KMS-11 (cell line): ENCODE measurements around the gene TMEM187.
"Not testable (repeated sequence)": the region's sequence is repeated elsewhere in the genome, so short reads cannot be mapped to it uniquely, and the experiment has no call there.

Experiments used
- H2AFZ ChIP-seq: fragments of 200-600 bp; sonication (generic); 2 replicates; pipeline ENCODE4 v1.6.1; 2016; ENCODE audit warnings: antibody characterized with exemption, mixed run types, low read depth
- H3K27ac ChIP-seq: fragments of 200-600 bp; sonication (generic); 2 replicates; pipeline ENCODE4 v1.6.1; 2016; ENCODE audit warnings: mild to moderate bottlenecking, mixed run types
- H3K27me3 ChIP-seq: fragments of 200-600 bp; sonication (generic); 2 replicates; pipeline ENCODE4 v1.6.1; 2017; ENCODE audit warnings: mild to moderate bottlenecking, low read depth, mixed run types, moderate library complexity; ENCODE audit not compliant: insufficient read depth
- H3K36me3 ChIP-seq: fragments of 200-600 bp; sonication (generic); 2 replicates; pipeline ENCODE4 v1.6.1; 2017; ENCODE audit warnings: mild to moderate bottlenecking, mixed run types; ENCODE audit not compliant: insufficient read depth
- H3K4me1 ChIP-seq: fragments of 200-600 bp; sonication (generic); 2 replicates; pipeline ENCODE4 v1.6.1; 2016; ENCODE audit warnings: mild to moderate bottlenecking, low read depth, mixed run types; ENCODE audit not compliant: poor library complexity, severe bottlenecking
- H3K4me2 ChIP-seq: fragments of 200-600 bp; sonication (generic); 2 replicates; pipeline ENCODE4 v1.7.0; 2016; ENCODE audit warnings: mild to moderate bottlenecking, mixed run types
- H3K4me3 ChIP-seq: fragments of 200-600 bp; sonication (generic); IDR thresholded peaks from 2 replicates; pipeline ENCODE4 v1.6.1; 2017; ENCODE audit warnings: low read depth, low read length, mixed read lengths; ENCODE audit not compliant: insufficient read depth
- H3K79me2 ChIP-seq: fragments of 200-600 bp; sonication (generic); 2 replicates; pipeline ENCODE4 v1.6.1; 2016; ENCODE audit warnings: low read depth, mixed run types; ENCODE audit not compliant: insufficient read depth
- H3K9ac ChIP-seq: fragments of 200-600 bp; sonication (generic); 2 replicates; pipeline ENCODE4 v1.6.1; 2016; ENCODE audit warnings: mild to moderate bottlenecking, mixed run types
- H4K20me1 ChIP-seq: fragments of 200-600 bp; sonication (generic); 2 replicates; pipeline ENCODE4 v1.6.1; 2016; ENCODE audit warnings: mild to moderate bottlenecking, mixed run types; ENCODE audit not compliant: insufficient read depth
- TF ChIP-seq, protein P1 (sequence below): fragments of 200-600 bp; sonication (generic); conservative IDR thresholded peaks from 2 replicates; pipeline ENCODE4 v1.6.1; 2017; ENCODE audit warnings: low read depth, mild to moderate bottlenecking, antibody characterized with exemption, low read length, moderate library complexity, mixed read lengths

TMEM187 gene

DNA sequence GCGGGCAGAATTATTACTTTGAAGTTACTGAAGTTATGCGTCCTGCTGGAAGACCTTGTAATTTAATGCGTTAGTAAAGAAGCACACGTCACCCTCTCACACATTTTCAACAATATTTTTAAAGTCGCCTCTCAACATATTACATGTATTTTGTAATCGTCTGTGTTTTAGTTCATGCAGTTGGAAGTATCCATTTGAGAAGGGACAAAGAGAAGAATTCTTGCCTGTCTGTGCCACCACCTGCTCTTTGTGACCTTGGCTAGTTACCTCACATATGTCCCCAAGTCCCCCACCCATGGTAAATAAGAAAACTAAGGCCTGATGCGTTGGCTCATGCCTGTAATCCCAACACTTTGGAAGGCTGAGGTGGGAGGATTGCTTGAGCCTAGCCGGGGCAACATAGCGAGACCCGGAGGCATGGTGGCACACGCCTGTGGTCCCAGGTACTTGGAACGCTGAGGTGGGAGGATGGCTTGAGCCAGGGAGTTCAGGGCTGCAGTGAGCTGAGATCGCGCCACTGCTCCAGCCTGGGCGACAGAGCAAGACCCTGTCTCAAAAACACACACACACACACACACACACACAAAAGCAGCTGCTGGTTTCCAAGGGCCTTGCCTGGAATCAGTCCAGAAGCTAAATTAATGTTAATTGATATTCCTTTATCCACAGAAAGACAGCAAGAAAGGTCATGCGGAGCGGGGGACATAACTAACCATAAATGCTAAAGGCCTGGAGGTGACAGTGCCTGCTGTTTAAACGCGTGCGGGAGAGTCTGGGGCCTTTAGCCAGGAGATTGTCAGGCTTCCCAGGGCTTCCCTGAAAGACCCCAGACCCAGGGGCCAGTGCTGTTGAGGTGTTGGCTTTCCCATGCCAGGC, 811 bp downstream of the TMEM187 start:
- Histone ChIP-seq H3K27me3 (no peaks in the 10 kb centered on the region), H3K4me1 (peaks cover 30% of the 10 kb centered on the region), H3K36me3 (no peaks in the 10 kb centered on the region), H3K79me2 (peaks cover 15% of the 10 kb centered on the region), H3K9ac (peak overlapping the region; percentile 87), H3K4me3 (no peak overlapping the region), H3K4me2 (peak overlapping the region; percentile 41), H4K20me1 (no peaks in the 10 kb centered on the region), H2AFZ (no peak overlapping the region), H3K27ac (peak overlapping the region; percentile 100)
- TF ChIP-seq, protein P1, sequence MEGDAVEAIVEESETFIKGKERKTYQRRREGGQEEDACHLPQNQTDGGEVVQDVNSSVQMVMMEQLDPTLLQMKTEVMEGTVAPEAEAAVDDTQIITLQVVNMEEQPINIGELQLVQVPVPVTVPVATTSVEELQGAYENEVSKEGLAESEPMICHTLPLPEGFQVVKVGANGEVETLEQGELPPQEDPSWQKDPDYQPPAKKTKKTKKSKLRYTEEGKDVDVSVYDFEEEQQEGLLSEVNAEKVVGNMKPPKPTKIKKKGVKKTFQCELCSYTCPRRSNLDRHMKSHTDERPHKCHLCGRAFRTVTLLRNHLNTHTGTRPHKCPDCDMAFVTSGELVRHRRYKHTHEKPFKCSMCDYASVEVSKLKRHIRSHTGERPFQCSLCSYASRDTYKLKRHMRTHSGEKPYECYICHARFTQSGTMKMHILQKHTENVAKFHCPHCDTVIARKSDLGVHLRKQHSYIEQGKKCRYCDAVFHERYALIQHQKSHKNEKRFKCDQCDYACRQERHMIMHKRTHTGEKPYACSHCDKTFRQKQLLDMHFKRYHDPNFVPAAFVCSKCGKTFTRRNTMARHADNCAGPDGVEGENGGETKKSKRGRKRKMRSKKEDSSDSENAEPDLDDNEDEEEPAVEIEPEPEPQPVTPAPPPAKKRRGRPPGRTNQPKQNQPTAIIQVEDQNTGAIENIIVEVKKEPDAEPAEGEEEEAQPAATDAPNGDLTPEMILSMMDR, result no peak

- peaks cover 28% of the 10 kb centered on the region for H3K4me1 ChIP-seq
- TF ChIP-seq, protein P1, result no peak
- H3K9ac ChIP-seq, result peak overlapping the region; percentile 87; the same call in 1 of the 2 replicates
- H4K20me1 ChIP-seq, result no peaks in the 10 kb centered on the region
- peak overlapping the region; percentile 41 for H3K4me2 ChIP-seq
- H2AFZ ChIP-seq, result no peak overlapping the region; the same call in 1 of the 2 replicates
- peaks cover 7% of the 10 kb centered on the region for H3K79me2 ChIP-seq
- no peaks in the 10 kb centered on the region for H3K36me3 ChIP-seq
- no peak overlapping the region for H3K4me3 ChIP-seq
- peak overlapping the region; percentile 100 for H3K27ac ChIP-seq
- no peaks in the 10 kb centered on the region for H3K27me3 ChIP-seq
These were observed 1.6 kb downstream of the TMEM187 start for GRCh38 chrX:153974003-153974725.

- TF ChIP-seq, protein P1, result no peak
These were observed 2.3 kb downstream of the TMEM187 start for GRCh38 chrX:153974726-153975286.

GRCh38 chrX:153980394-153980793, 7.8 kb downstream of the TMEM187 start:
- Histone ChIP-seq H3K27ac (peak overlapping the region; percentile 100), H3K9ac (peak overlapping the region; percentile 49; the same call in 1 of the 2 replicates), H3K4me2 (peak overlapping the region; percentile 41; the same call in 1 of the 2 replicates), H3K4me1 (peaks cover 61% of the 10 kb centered on the region)
- not testable (repeated sequence) for H3K4me3 ChIP-seq, H3K36me3 ChIP-seq, H3K27me3 ChIP-seq, H4K20me1 ChIP-seq, H2AFZ ChIP-seq, H3K79me2 ChIP-seq

More at GRCh38 chrX:153974726-153975286, 2.3 kb downstream of the TMEM187 start:
- Histone ChIP-seq H3K36me3 (no peaks in the 10 kb centered on the region), H2AFZ (no peak overlapping the region; the same call in 1 of the 2 replicates), H4K20me1 (no peaks in the 10 kb centered on the region), H3K4me2 (no peak overlapping the region), H3K27me3 (no peaks in the 10 kb centered on the region), H3K27ac (peak overlapping the region; percentile 100; the same call in 1 of the 2 replicates), H3K9ac (no peak overlapping the region), H3K79me2 (peaks cover under 1% of the 10 kb centered on the region; the same call in 1 of the 2 replicates), H3K4me1 (peaks cover 30% of the 10 kb centered on the region), H3K4me3 (no peak overlapping the region)
